Measurements from ENCODE around the gene ADGRL3.

Gene ADGRL3

GRCh38 chr4:61556277-61556676 lies 356.2 kb downstream of the ADGRL3 start:
- no peak for ATAC-seq
- TF ChIP-seq ZNF70 (CRISPR knock-in tag; IDR thresholded peaks at IDR 0.05) (no peak), ESRRG (CRISPR knock-in tag; IDR thresholded peaks at IDR 0.05) (no peak), SNAI2 (CRISPR knock-in tag; IDR thresholded peaks at IDR 0.05) (no peak), POU6F1 (CRISPR knock-in tag; IDR thresholded peaks at IDR 0.05; ENCODE audit: borderline replicate concordance, low read depth) (no peak), TCF4 (CRISPR knock-in tag; IDR thresholded peaks at IDR 0.05; ENCODE audit: borderline replicate concordance) (no peak), ZC3H10 (CRISPR knock-in tag; IDR thresholded peaks at IDR 0.05) (no peak), ZFP3 (CRISPR knock-in tag; IDR thresholded peaks at IDR 0.05) (no peak), ARNTL (CRISPR knock-in tag; IDR thresholded peaks at IDR 0.05; ENCODE audit: borderline replicate concordance, low read depth) (no peak), CSDC2 (CRISPR knock-in tag; IDR thresholded peaks at IDR 0.05) (no peak; the same call in 1 of the 2 replicates), CSRNP3 (CRISPR knock-in tag; IDR thresholded peaks at IDR 0.05) (no peak), CREB5 (CRISPR knock-in tag; IDR thresholded peaks at IDR 0.05; ENCODE audit: low read depth) (no peak), ZFP30 (CRISPR knock-in tag; IDR thresholded peaks at IDR 0.05) (no peak), TOX (CRISPR knock-in tag; IDR thresholded peaks at IDR 0.05; ENCODE audit: borderline replicate concordance) (no peak), ISL1 (CRISPR knock-in tag; IDR thresholded peaks at IDR 0.05) (no peak), ZNF8 (CRISPR knock-in tag; IDR thresholded peaks at IDR 0.05) (no peak)
- TF ChIP-seq, protein P1, sequence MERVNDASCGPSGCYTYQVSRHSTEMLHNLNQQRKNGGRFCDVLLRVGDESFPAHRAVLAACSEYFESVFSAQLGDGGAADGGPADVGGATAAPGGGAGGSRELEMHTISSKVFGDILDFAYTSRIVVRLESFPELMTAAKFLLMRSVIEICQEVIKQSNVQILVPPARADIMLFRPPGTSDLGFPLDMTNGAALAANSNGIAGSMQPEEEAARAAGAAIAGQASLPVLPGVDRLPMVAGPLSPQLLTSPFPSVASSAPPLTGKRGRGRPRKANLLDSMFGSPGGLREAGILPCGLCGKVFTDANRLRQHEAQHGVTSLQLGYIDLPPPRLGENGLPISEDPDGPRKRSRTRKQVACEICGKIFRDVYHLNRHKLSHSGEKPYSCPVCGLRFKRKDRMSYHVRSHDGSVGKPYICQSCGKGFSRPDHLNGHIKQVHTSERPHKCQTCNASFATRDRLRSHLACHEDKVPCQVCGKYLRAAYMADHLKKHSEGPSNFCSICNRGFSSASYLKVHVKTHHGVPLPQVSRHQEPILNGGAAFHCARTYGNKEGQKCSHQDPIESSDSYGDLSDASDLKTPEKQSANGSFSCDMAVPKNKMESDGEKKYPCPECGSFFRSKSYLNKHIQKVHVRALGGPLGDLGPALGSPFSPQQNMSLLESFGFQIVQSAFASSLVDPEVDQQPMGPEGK (CRISPR knock-in tag; IDR thresholded peaks at IDR 0.05; ENCODE audit: borderline replicate concordance) = no peak
- TF ChIP-seq, protein P2, sequence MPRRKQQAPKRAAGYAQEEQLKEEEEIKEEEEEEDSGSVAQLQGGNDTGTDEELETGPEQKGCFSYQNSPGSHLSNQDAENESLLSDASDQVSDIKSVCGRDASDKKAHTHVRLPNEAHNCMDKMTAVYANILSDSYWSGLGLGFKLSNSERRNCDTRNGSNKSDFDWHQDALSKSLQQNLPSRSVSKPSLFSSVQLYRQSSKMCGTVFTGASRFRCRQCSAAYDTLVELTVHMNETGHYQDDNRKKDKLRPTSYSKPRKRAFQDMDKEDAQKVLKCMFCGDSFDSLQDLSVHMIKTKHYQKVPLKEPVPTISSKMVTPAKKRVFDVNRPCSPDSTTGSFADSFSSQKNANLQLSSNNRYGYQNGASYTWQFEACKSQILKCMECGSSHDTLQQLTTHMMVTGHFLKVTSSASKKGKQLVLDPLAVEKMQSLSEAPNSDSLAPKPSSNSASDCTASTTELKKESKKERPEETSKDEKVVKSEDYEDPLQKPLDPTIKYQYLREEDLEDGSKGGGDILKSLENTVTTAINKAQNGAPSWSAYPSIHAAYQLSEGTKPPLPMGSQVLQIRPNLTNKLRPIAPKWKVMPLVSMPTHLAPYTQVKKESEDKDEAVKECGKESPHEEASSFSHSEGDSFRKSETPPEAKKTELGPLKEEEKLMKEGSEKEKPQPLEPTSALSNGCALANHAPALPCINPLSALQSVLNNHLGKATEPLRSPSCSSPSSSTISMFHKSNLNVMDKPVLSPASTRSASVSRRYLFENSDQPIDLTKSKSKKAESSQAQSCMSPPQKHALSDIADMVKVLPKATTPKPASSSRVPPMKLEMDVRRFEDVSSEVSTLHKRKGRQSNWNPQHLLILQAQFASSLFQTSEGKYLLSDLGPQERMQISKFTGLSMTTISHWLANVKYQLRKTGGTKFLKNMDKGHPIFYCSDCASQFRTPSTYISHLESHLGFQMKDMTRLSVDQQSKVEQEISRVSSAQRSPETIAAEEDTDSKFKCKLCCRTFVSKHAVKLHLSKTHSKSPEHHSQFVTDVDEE (CRISPR knock-in tag; IDR thresholded peaks at IDR 0.05) = no peak

GRCh38 chr4:61559396-61559795 lies 359.3 kb downstream of the ADGRL3 start:
- ATAC-seq = no peak
- TF ChIP-seq POU6F1 (CRISPR knock-in tag; IDR thresholded peaks at IDR 0.05; ENCODE audit: borderline replicate concordance, low read depth) = no peak
- TF ChIP-seq PPARA (CRISPR knock-in tag; IDR thresholded peaks at IDR 0.05; ENCODE audit: borderline replicate concordance) = no peak
- TF ChIP-seq CSDC2 (CRISPR knock-in tag; IDR thresholded peaks at IDR 0.05) = no peak
- no peak for TF ChIP-seq ESRRG (CRISPR knock-in tag; IDR thresholded peaks at IDR 0.05)
- no peak for TF ChIP-seq CSRNP3 (CRISPR knock-in tag; IDR thresholded peaks at IDR 0.05)
- no peak for TF ChIP-seq TCF4 (CRISPR knock-in tag; IDR thresholded peaks at IDR 0.05; ENCODE audit: borderline replicate concordance)
- TF ChIP-seq, protein P1 (CRISPR knock-in tag; IDR thresholded peaks at IDR 0.05; ENCODE audit: borderline replicate concordance) = no peak
- no peak for TF ChIP-seq CREB5 (CRISPR knock-in tag; IDR thresholded peaks at IDR 0.05; ENCODE audit: low read depth)
- no peak for TF ChIP-seq ISL1 (CRISPR knock-in tag; IDR thresholded peaks at IDR 0.05)
